ENCODE data around the gene DLGAP1. TPM values are rescaled to one million over a fixed set of nuclear protein-coding genes. Genes with fewer than 3 reads are reported as not detected.

Gene DLGAP1
- total RNA-seq, 1 donor from 2014 or later, result 13.6 TPM

- H3K36me3 Mint-ChIP-seq (ENCODE audit: unreplicated experiment), result no peaks in the 10 kb centered on the region
- DNase-seq, result no peak
- H3K4me3 Mint-ChIP-seq (ENCODE audit: unreplicated experiment), result no peak overlapping the region
- no peaks in the 10 kb centered on the region for H3K9me3 Mint-ChIP-seq (ENCODE audit: unreplicated experiment)
- TF ChIP-seq CTCF (IDR thresholded peaks at IDR 0.05; ENCODE audit: partially characterized antibody, unreplicated experiment), result no peak
- H3K4me1 Mint-ChIP-seq (ENCODE audit: low read depth, unreplicated experiment), result no peaks in the 10 kb centered on the region
- H3K27ac Mint-ChIP-seq (ENCODE audit: unreplicated experiment), result no peak overlapping the region
- H3K27me3 Mint-ChIP-seq (ENCODE audit: unreplicated experiment), result no peaks in the 10 kb centered on the region
Observed at GRCh38 chr18:4276953-4277585, 178.0 kb downstream of the DLGAP1 start.

- Mint-ChIP-seq H3K9me3 (ENCODE audit: unreplicated experiment) (no peaks in the 10 kb centered on the region), H3K4me1 (ENCODE audit: low read depth, unreplicated experiment) (no peaks in the 10 kb centered on the region), H3K27ac (ENCODE audit: unreplicated experiment) (no peak overlapping the region), H3K27me3 (ENCODE audit: unreplicated experiment) (no peaks in the 10 kb centered on the region), H3K4me3 (ENCODE audit: unreplicated experiment) (no peak overlapping the region), H3K36me3 (ENCODE audit: unreplicated experiment) (no peaks in the 10 kb centered on the region)
- no peak for TF ChIP-seq CTCF (IDR thresholded peaks at IDR 0.05; ENCODE audit: partially characterized antibody, unreplicated experiment)
- DNase-seq, result no peak
Observed at GRCh38 chr18:4271952-4272351, 183.2 kb downstream of the DLGAP1 start.

- no peak for TF ChIP-seq CTCF (IDR thresholded peaks at IDR 0.05; ENCODE audit: partially characterized antibody, unreplicated experiment)
- H3K27me3 Mint-ChIP-seq (ENCODE audit: unreplicated experiment), result no peaks in the 10 kb centered on the region
- H3K9me3 Mint-ChIP-seq (ENCODE audit: unreplicated experiment), result no peaks in the 10 kb centered on the region
- no peak overlapping the region for H3K4me3 Mint-ChIP-seq (ENCODE audit: unreplicated experiment)
- H3K4me1 Mint-ChIP-seq (ENCODE audit: low read depth, unreplicated experiment), result no peaks in the 10 kb centered on the region
- no peaks in the 10 kb centered on the region for H3K36me3 Mint-ChIP-seq (ENCODE audit: unreplicated experiment)
- DNase-seq, result no peak
- H3K27ac Mint-ChIP-seq (ENCODE audit: unreplicated experiment), result no peak overlapping the region
Observed at GRCh38 chr18:4270988-4271387, 184.1 kb downstream of the DLGAP1 start.

- H3K4me1 Mint-ChIP-seq (ENCODE audit: low read depth, unreplicated experiment), result no peaks in the 10 kb centered on the region
- H3K27ac Mint-ChIP-seq (ENCODE audit: unreplicated experiment), result no peak overlapping the region
- no peaks in the 10 kb centered on the region for H3K27me3 Mint-ChIP-seq (ENCODE audit: unreplicated experiment)
- no peaks in the 10 kb centered on the region for H3K36me3 Mint-ChIP-seq (ENCODE audit: unreplicated experiment)
- no peak for TF ChIP-seq CTCF (IDR thresholded peaks at IDR 0.05; ENCODE audit: partially characterized antibody, unreplicated experiment)
- no peaks in the 10 kb centered on the region for H3K9me3 Mint-ChIP-seq (ENCODE audit: unreplicated experiment)
- no peak overlapping the region for H3K4me3 Mint-ChIP-seq (ENCODE audit: unreplicated experiment)
- DNase-seq, result no peak
Observed at GRCh38 chr18:4270016-4270415, 185.1 kb downstream of the DLGAP1 start.

GRCh38 chr18:4267641-4268040 lies 187.5 kb downstream of the DLGAP1 start:
- Mint-ChIP-seq H3K4me1 (ENCODE audit: low read depth, unreplicated experiment) (peaks cover 2% of the 10 kb centered on the region), H3K4me3 (ENCODE audit: unreplicated experiment) (no peak overlapping the region), H3K36me3 (ENCODE audit: unreplicated experiment) (no peaks in the 10 kb centered on the region), H3K27ac (ENCODE audit: unreplicated experiment) (no peak overlapping the region), H3K27me3 (ENCODE audit: unreplicated experiment) (no peaks in the 10 kb centered on the region), H3K9me3 (ENCODE audit: unreplicated experiment) (no peaks in the 10 kb centered on the region)
- no peak for DNase-seq
- TF ChIP-seq CTCF (IDR thresholded peaks at IDR 0.05; ENCODE audit: partially characterized antibody, unreplicated experiment), result no peak
